CD14-positive monocyte (primary cell): ENCODE measurements around the gene EIPR1. TPM values are rescaled to one million over a fixed set of nuclear protein-coding genes. Genes with fewer than 3 reads are reported as not detected.

ENCODE experiments used
- DNase-seq, 3 donors: peaks; one replicate each; pipeline ENCODE4 v3.0.0-alpha.2; 2011 to 2022
- H2AFZ ChIP-seq: 2 replicates; pipeline ENCODE4 v1.6.0; 2012; ENCODE audit warnings: mild to moderate bottlenecking, low read depth, low read length, inconsistent platforms; ENCODE audit not compliant: insufficient read depth, poor library complexity, severe bottlenecking
- H3K27ac ChIP-seq, 2 donors: 1 replicate in 1 of 2; 2 replicates in 1 of 2; pipeline ENCODE4 v1.5.1; 2012 to 2013; ENCODE audit warnings: low read length in 2 of 2, control low read depth in 1 of 2, inconsistent platforms in 1 of 2, low read depth in 1 of 2, mild to moderate bottlenecking in 1 of 2
- H3K27me3 ChIP-seq, 2 donors: one replicate each; pipeline versions ENCODE4 v1.6.0 to v1.6.1; 2011 to 2013; ENCODE audit warnings: low read length in 2 of 2; ENCODE audit not compliant: control insufficient read depth in 2 of 2, insufficient read depth in 2 of 2
- H3K36me3 ChIP-seq, 2 donors: replicated peaks in 1 of 2; 1 replicate in 1 of 2; 2 replicates in 1 of 2; pipeline versions ENCODE4 v1.5.1 to v1.6.1; 2012 to 2013; ENCODE audit warnings: low read length in 2 of 2, control low read depth in 1 of 2, inconsistent platforms in 1 of 2, mild to moderate bottlenecking in 1 of 2; ENCODE audit not compliant: insufficient read depth in 2 of 2, control insufficient read depth in 1 of 2
- H3K4me1 ChIP-seq, 2 donors: 1 replicate in 1 of 2; 2 replicates in 1 of 2; pipeline versions ENCODE4 v1.5.1 to v1.6.1; 2012 to 2013; ENCODE audit warnings: low read length in 2 of 2, control low read depth in 1 of 2, inconsistent platforms in 1 of 2, mild to moderate bottlenecking in 1 of 2, moderate library complexity in 1 of 2; ENCODE audit not compliant: insufficient read depth in 2 of 2, control insufficient read depth in 1 of 2
- H3K4me2 ChIP-seq: replicated peaks from 2 replicates; pipeline ENCODE3; 2012; ENCODE audit warnings: low read length, moderate library complexity, mild to moderate bottlenecking; ENCODE audit not compliant: poor library complexity, severe bottlenecking; ENCODE audit errors: extremely low read depth
- H3K4me3 ChIP-seq, 3 experiments: fragments of 200-600 bp in 1 of 3; sonication (generic) in 1 of 3; replicated peaks in 1 of 3; 1 replicate in 2 of 3; 2 replicates in 1 of 3; pipeline ENCODE4 v1.5.1; 2011 to 2013; ENCODE audit warnings: low read length in 3 of 3, mild to moderate bottlenecking in 3 of 3, control low read depth in 2 of 3, low read depth in 2 of 3, inconsistent platforms in 1 of 3, moderate library complexity in 1 of 3
- H3K79me2 ChIP-seq: 2 replicates; pipeline ENCODE4 v1.6.0; 2012; ENCODE audit warnings: mild to moderate bottlenecking, control low read depth, inconsistent platforms, low read length, moderate library complexity; ENCODE audit not compliant: insufficient read depth
- H3K9ac ChIP-seq: 2 replicates; pipeline ENCODE4 v1.6.0; 2017; ENCODE audit warnings: low read length, mild to moderate bottlenecking; ENCODE audit not compliant: insufficient read depth, poor library complexity, severe bottlenecking
- H3K9me3 ChIP-seq, 2 donors: replicated peaks in 1 of 2; 1 replicate in 1 of 2; 2 replicates in 1 of 2; pipeline versions ENCODE4 v1.5.1 to v1.6.1; 2012 to 2013; ENCODE audit warnings: low read length in 2 of 2, control low read depth in 1 of 2; ENCODE audit not compliant: control insufficient read depth in 1 of 2, insufficient read depth in 1 of 2
- H4K20me1 ChIP-seq: 2 replicates; pipeline ENCODE4 v1.6.0; 2012; ENCODE audit warnings: mild to moderate bottlenecking, low read length, control low read depth, moderate library complexity; ENCODE audit not compliant: insufficient read depth
- H3K27ac Mint-ChIP-seq, 7 donors: one replicate each; pipeline ENCODE4 v1.8.0; 2020; ENCODE audit warnings: mild to moderate bottlenecking in 7 of 7, mixed read lengths in 7 of 7, moderate library complexity in 6 of 7, inconsistent platforms in 2 of 7
- H3K27me3 Mint-ChIP-seq, 3 donors: one replicate each; pipeline ENCODE4 v1.8.0; 2021 to 2022; ENCODE audit warnings: low read depth in 3 of 3, mild to moderate bottlenecking in 3 of 3, mixed read lengths in 3 of 3, moderate library complexity in 3 of 3, inconsistent platforms in 1 of 3
- H3K36me3 Mint-ChIP-seq, 2 donors: one replicate each; pipeline ENCODE4 v1.8.0; 2020; ENCODE audit warnings: mixed read lengths in 2 of 2, inconsistent platforms in 1 of 2, mild to moderate bottlenecking in 1 of 2
- H3K4me1 Mint-ChIP-seq: one replicate; pipeline ENCODE4 v1.8.0; 2020; ENCODE audit warnings: mild to moderate bottlenecking, mixed read lengths
- H3K4me3 Mint-ChIP-seq, 2 donors: one replicate each; pipeline ENCODE4 v1.8.0; 2020; ENCODE audit warnings: mild to moderate bottlenecking in 2 of 2, mixed read lengths in 2 of 2, moderate library complexity in 1 of 2
- H3K9me3 Mint-ChIP-seq, 7 donors: one replicate each; pipeline ENCODE4 v1.8.0; 2020 to 2022; ENCODE audit warnings: mixed read lengths in 7 of 7, mild to moderate bottlenecking in 6 of 7, moderate library complexity in 6 of 7, inconsistent platforms in 2 of 7
- WGBS: methylation state at CpG from one replicate; pipeline ENCODE4 v1.1.5; 2013; ENCODE audit warnings: missing lambda C conversion rate; ENCODE audit not compliant: insufficient coverage; 5-methylcytosine and 5-hydroxymethylcytosine counted together
- intact Hi-C, 2 donors: fragments of 100-400 bp; cut with micrococcal nuclease; formaldehyde crosslinking; loops; one replicate each; pipeline versions ENCODE4 v1.15.0 to v1.15.1; 2023
- polyA plus RNA-seq, 3 donors: library from polyadenylated mRNA; depleted of rRNA in 1 of 3; unstranded in 2 of 3; stranded (reverse) in 1 of 3; fragments of 300-500 nt in 2 of 3; fragments of >200 nt in 1 of 3; fragmentation: Illumina TruSeq in 2 of 3; gene quantifications; 1 replicate in 2 of 3; 2 replicates in 1 of 3; pipeline ENCODE4 v1.2.3, GENCODE V29; 2012 to 2021
- TF ChIP-seq, protein P1 (sequence below): fragments of 200-600 bp; IDR thresholded peaks from one replicate; pipeline ENCODE4 v1.8.0; 2022; ENCODE audit warnings: antibody characterized with exemption, mild to moderate bottlenecking

Gene EIPR1
- polyA plus RNA-seq, 3 donors, result 19.0 to 22.4 (median 20.8) TPM

DNA sequence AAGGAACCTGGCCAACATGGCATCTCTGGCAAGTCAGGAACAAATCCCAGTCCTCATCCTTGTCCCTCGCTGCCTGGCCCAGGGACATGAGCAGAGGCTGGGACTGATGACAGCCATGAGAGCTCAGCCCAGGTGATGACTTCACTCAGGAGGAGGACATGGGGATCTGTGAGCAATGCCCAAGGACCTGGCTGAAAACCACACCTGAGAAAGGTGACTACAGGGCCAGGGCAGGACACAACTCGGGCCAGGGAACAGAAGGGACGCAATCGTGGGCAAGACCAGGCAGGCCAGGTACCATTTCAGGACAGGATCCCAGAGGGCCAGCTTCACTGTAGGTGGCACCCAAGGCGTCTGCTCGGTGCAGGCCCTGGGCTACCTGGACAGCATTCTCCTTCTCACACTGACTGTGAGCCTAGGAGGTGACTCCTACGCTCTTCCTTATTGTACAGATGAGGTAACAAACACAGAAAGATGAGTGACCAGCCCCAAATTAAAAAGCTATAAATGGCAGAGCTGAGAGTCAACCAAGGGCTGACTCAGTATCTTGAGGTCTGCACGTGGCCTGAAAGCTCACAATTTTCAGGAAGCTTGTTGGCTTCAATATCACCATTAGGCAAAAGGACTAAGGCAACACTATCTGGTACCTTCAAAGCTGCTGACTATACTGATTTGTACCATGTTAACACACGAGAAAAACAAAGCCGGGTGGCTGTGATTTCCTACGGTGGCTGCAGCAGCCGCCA, 141.1 kb downstream of the EIPR1 start:
- Histone ChIP-seq H3K4me1 (peaks cover under 1 to 1% of the 10 kb centered on the region in 2 donors), H3K4me3 (no peak overlapping the region), H3K79me2 (no peaks in the 10 kb centered on the region), H3K4me2 (no peak overlapping the region), H3K27me3 (peaks cover 0 to 6% of the 10 kb centered on the region in 2 donors), H2AFZ (no peak overlapping the region), H3K9me3 (peaks cover 0 to 3% of the 10 kb centered on the region in 2 donors), H4K20me1 (peaks cover 1% of the 10 kb centered on the region), H3K27ac (no peak overlapping the region), H3K9ac (no peak overlapping the region), H3K36me3 (peaks cover 3 to 32% of the 10 kb centered on the region in 2 donors)
- TF ChIP-seq, protein P1, sequence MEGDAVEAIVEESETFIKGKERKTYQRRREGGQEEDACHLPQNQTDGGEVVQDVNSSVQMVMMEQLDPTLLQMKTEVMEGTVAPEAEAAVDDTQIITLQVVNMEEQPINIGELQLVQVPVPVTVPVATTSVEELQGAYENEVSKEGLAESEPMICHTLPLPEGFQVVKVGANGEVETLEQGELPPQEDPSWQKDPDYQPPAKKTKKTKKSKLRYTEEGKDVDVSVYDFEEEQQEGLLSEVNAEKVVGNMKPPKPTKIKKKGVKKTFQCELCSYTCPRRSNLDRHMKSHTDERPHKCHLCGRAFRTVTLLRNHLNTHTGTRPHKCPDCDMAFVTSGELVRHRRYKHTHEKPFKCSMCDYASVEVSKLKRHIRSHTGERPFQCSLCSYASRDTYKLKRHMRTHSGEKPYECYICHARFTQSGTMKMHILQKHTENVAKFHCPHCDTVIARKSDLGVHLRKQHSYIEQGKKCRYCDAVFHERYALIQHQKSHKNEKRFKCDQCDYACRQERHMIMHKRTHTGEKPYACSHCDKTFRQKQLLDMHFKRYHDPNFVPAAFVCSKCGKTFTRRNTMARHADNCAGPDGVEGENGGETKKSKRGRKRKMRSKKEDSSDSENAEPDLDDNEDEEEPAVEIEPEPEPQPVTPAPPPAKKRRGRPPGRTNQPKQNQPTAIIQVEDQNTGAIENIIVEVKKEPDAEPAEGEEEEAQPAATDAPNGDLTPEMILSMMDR, result no peak
- peaks cover 0 to 2% (median 0%) of the 10 kb centered on the region in 3 donors for H3K27me3 Mint-ChIP-seq
- peaks cover 36 to 47% of the 10 kb centered on the region in 2 donors for H3K36me3 Mint-ChIP-seq
- 86% methylated on average over 6 of the region's 12 CpGs for WGBS
- H3K9me3 Mint-ChIP-seq, result peaks cover 0 to 10% (median 8%) of the 10 kb centered on the region in 7 donors
- H3K4me1 Mint-ChIP-seq, result peaks cover 1% of the 10 kb centered on the region
- intact Hi-C loops, result no loop called here
- H3K4me3 Mint-ChIP-seq, result no peak overlapping the region
- DNase-seq, result no peak
- peak overlapping the region in 1 of 7 donors; percentile 68 for H3K27ac Mint-ChIP-seq

DNA sequence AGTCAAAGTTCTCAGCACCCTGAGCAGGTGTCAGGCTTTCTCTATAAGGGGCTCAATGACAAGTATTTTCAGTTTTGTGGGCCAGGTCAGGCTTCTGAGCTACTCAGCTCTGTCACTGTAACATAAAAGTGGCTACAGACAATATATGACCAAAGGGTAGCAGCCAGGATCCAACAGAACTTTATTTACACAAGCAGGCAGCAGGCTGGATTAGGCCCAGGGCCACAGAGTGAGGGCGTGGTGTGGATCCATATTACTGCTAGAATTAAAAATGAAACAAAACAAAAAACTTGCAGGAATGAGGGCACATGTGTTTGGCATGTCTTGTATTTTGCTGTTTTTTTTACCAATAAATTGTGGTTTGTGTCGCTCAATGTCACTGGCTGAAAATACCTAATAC, 143.7 kb downstream of the EIPR1 start:
- WGBS, result 100% methylated on average over 1 of the region's 2 CpGs
- no peak for DNase-seq
- no peak overlapping the region for H3K27ac ChIP-seq

More for the DNA sequence above, 143.7 kb downstream of the EIPR1 start:
- Mint-ChIP-seq H3K27ac (no peak overlapping the region), H3K4me3 (no peak overlapping the region), H3K4me1 (no peaks in the 10 kb centered on the region), H3K27me3 (peaks cover 0 to 2% (median 0%) of the 10 kb centered on the region in 3 donors), H3K36me3 (peaks cover 36 to 47% of the 10 kb centered on the region in 2 donors), H3K9me3 (peaks cover 0 to 14% (median 9%) of the 10 kb centered on the region in 7 donors)
- H3K9ac ChIP-seq, result no peak overlapping the region
- no peak overlapping the region for H3K4me2 ChIP-seq
- TF ChIP-seq, protein P1, result no peak
- H3K4me3 ChIP-seq, result no peak overlapping the region
- H3K79me2 ChIP-seq, result no peaks in the 10 kb centered on the region
- no peaks in the 10 kb centered on the region for H4K20me1 ChIP-seq
- H3K36me3 ChIP-seq, result peaks cover 3 to 32% of the 10 kb centered on the region in 2 donors
- no peak overlapping the region for H2AFZ ChIP-seq
- intact Hi-C loops, result no loop called here
- H3K27me3 ChIP-seq, result no peaks in the 10 kb centered on the region
- peaks cover 0 to 3% of the 10 kb centered on the region in 2 donors for H3K9me3 ChIP-seq
- H3K4me1 ChIP-seq, result no peaks in the 10 kb centered on the region
